Measurements from ENCODE around the gene LMF1. TPM values are rescaled to one million over a fixed set of nuclear protein-coding genes. Genes with fewer than 3 reads are reported as not detected.

The LMF1 gene
- total and polyA plus RNA-seq, 2 donors (not counting 1 experiment from before 2014, with no cell fraction given): 36.4 to 63.2 TPM

DNA sequence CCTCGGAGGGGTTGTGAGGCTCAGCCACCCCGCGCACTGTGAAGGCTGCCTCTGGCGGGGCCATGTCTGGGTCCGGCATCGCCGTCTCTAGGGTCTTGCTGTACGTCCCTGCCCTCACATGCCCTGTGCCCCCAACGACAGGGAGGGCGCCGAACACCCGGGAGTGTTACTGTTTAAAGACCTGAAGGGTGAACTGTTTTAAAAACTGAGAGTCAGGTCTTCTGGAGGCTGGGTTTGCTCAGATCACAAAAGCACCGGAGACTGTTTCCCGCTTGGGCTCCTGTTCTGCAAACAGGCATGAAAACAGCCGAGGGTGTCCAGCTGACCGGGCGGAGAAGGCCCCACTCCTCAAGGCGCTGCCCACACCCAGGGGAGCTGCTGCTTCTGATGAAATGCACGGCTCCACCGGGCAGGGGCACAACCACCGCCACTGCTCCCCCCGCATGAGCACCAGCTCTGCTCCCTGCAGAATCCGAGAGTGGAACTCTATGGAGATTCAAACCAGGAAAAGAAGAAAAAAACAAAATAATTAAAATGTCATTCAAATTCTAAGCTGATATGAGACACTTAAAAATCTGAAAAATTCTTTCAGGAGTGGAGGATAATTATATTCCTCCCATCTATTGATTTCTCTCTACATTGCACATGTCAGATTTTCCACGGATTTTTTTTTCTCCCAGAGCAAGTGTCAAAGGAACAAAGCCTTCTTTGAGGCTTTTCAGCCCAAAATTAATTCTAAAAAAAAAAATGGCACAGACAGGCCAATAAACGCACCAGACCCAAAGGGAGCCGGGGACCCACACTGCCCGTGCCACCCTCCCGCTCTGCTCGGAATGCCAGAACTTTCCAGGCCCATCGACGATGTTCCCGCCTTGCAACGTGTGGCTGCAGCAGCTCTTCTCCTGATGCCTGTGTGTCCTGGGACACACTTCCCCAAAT is 74.3 kb downstream of the LMF1 start:
- Histone ChIP-seq H2AFZ (ENCODE audit: insufficient read depth, low read depth, low read length, poor library complexity, severe bottlenecking) (no peak overlapping the region), H3K36me3 (replicated peaks in 1 of 2; ENCODE audit: control extremely low read depth in 1 of 2, control insufficient read depth in 1 of 2, extremely low read depth in 1 of 2, insufficient read depth in 2 of 2, low read length in 1 of 2) (peaks cover 0 to 5% of the 10 kb centered on the region in 2 experiments), H3K27ac (ENCODE audit: low read length in 2 of 2) (no peak overlapping the region), H3K4me1 (ENCODE audit: control insufficient read depth in 2 of 2, insufficient read depth in 2 of 2, low read length in 2 of 2) (no peaks in the 10 kb centered on the region), H4K20me1 (ENCODE audit: control insufficient read depth, insufficient read depth, low read length, poor library complexity, severe bottlenecking) (peaks cover 4% of the 10 kb centered on the region), H3K4me3 (ENCODE audit: control extremely low read depth in 1 of 5, extremely low read depth in 1 of 5, insufficient read depth in 1 of 5, low read depth in 2 of 5, low read length in 4 of 5) (no peak overlapping the region), H3K27me3 (replicated peaks in 1 of 4; ENCODE audit: control extremely low read depth in 1 of 4, control insufficient read depth in 3 of 4, insufficient read depth in 4 of 4, low read length in 3 of 4) (no peaks in the 10 kb centered on the region), H3K79me2 (ENCODE audit: control insufficient read depth, insufficient read depth, low read length) (no peaks in the 10 kb centered on the region), H3K9ac (ENCODE audit: low read length) (no peak overlapping the region), H3K9me3 (ENCODE audit: control extremely low read depth in 1 of 3, control insufficient read depth in 2 of 3, insufficient read depth in 1 of 3, low read length in 2 of 3) (no peaks in the 10 kb centered on the region), H3K4me2 (replicated peaks; ENCODE audit: low read depth, low read length, poor library complexity, severe bottlenecking) (no peak overlapping the region)
- WGBS (ENCODE audit: insufficient coverage): 96% methylated on average over 29 of the region's 33 CpGs
- ChIA-PET POLR2A (no interaction called here), CTCF (no interaction called here)
- no peak for ATAC-seq (ENCODE audit: low read depth)
- H3K27me3 Mint-ChIP-seq: no peaks in the 10 kb centered on the region
- TF ChIP-seq, protein P1, sequence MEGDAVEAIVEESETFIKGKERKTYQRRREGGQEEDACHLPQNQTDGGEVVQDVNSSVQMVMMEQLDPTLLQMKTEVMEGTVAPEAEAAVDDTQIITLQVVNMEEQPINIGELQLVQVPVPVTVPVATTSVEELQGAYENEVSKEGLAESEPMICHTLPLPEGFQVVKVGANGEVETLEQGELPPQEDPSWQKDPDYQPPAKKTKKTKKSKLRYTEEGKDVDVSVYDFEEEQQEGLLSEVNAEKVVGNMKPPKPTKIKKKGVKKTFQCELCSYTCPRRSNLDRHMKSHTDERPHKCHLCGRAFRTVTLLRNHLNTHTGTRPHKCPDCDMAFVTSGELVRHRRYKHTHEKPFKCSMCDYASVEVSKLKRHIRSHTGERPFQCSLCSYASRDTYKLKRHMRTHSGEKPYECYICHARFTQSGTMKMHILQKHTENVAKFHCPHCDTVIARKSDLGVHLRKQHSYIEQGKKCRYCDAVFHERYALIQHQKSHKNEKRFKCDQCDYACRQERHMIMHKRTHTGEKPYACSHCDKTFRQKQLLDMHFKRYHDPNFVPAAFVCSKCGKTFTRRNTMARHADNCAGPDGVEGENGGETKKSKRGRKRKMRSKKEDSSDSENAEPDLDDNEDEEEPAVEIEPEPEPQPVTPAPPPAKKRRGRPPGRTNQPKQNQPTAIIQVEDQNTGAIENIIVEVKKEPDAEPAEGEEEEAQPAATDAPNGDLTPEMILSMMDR (IDR thresholded peaks at IDR 0.05): no peak
- TF ChIP-seq EZH2 (IDR thresholded peaks at IDR 0.05; ENCODE audit: borderline replicate concordance, insufficient read depth, low read depth, low read length, poor library complexity, severe bottlenecking): no peak
- H3K4me3 Mint-ChIP-seq: no peak overlapping the region
- no peak for DNase-seq
- H3K27ac Mint-ChIP-seq: no peak overlapping the region
- no peaks in the 10 kb centered on the region for H3K9me3 Mint-ChIP-seq (ENCODE audit: insufficient read depth)
- intact Hi-C loops (cut with micrococcal nuclease): no loop called here
- H3K4me1 Mint-ChIP-seq: no peaks in the 10 kb centered on the region

DNA sequence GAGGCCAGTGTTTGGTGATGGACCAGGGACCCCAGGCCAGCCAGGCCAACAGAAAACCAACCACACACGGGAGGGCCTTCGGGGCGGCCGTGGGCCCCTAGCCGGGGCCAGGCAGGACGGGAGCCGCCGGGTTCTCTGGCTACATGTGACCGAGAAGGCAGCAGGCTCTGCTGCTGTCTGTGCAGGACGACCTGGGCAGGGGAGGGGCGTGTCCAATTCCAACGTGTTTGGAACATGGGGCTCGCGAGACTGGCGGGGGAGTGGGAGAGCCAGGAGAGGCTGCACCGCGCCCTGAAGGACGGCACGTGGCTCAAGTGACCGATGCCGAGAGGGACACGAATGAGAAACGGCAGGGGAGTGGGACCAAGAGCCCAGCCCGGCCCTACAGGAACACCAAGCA is 75.4 kb downstream of the LMF1 start:
- WGBS (ENCODE audit: insufficient coverage): 96% methylated on average over 23 of the region's 24 CpGs
- no peaks in the 10 kb centered on the region for H3K27me3 Mint-ChIP-seq
- TF ChIP-seq EZH2 (IDR thresholded peaks at IDR 0.05; ENCODE audit: borderline replicate concordance, insufficient read depth, low read depth, low read length, poor library complexity, severe bottlenecking): no peak
- TF ChIP-seq, protein P1 (IDR thresholded peaks at IDR 0.05): no peak
- Histone ChIP-seq H3K27ac (ENCODE audit: low read length in 2 of 2) (no peak overlapping the region), H3K9ac (ENCODE audit: low read length) (no peak overlapping the region), H3K9me3 (ENCODE audit: control extremely low read depth in 1 of 3, control insufficient read depth in 2 of 3, insufficient read depth in 1 of 3, low read length in 2 of 3) (no peaks in the 10 kb centered on the region), H3K27me3 (replicated peaks in 1 of 4; ENCODE audit: control extremely low read depth in 1 of 4, control insufficient read depth in 3 of 4, insufficient read depth in 4 of 4, low read length in 3 of 4) (no peaks in the 10 kb centered on the region), H4K20me1 (ENCODE audit: control insufficient read depth, insufficient read depth, low read length, poor library complexity, severe bottlenecking) (peaks cover 4% of the 10 kb centered on the region), H3K4me3 (ENCODE audit: control extremely low read depth in 1 of 5, extremely low read depth in 1 of 5, insufficient read depth in 1 of 5, low read depth in 2 of 5, low read length in 4 of 5) (no peak overlapping the region), H3K36me3 (replicated peaks in 1 of 2; ENCODE audit: control extremely low read depth in 1 of 2, control insufficient read depth in 1 of 2, extremely low read depth in 1 of 2, insufficient read depth in 2 of 2, low read length in 1 of 2) (peaks cover 0 to 5% of the 10 kb centered on the region in 2 experiments), H3K4me2 (replicated peaks; ENCODE audit: low read depth, low read length, poor library complexity, severe bottlenecking) (no peak overlapping the region), H3K79me2 (ENCODE audit: control insufficient read depth, insufficient read depth, low read length) (no peaks in the 10 kb centered on the region), H2AFZ (ENCODE audit: insufficient read depth, low read depth, low read length, poor library complexity, severe bottlenecking) (no peak overlapping the region), H3K4me1 (ENCODE audit: control insufficient read depth in 2 of 2, insufficient read depth in 2 of 2, low read length in 2 of 2) (no peaks in the 10 kb centered on the region)
- intact Hi-C loops (cut with micrococcal nuclease): no loop called here
- H3K4me3 Mint-ChIP-seq: no peak overlapping the region
- H3K4me1 Mint-ChIP-seq: no peaks in the 10 kb centered on the region
- ChIA-PET POLR2A (no interaction called here), CTCF (no interaction called here)
- no peak overlapping the region for H3K27ac Mint-ChIP-seq
- H3K9me3 Mint-ChIP-seq (ENCODE audit: insufficient read depth): no peaks in the 10 kb centered on the region
- DNase-seq: no peak
- ATAC-seq (ENCODE audit: low read depth): no peak

Measured in B cell (primary cell).